Measurements from ENCODE around the gene OPTC.

DNA sequence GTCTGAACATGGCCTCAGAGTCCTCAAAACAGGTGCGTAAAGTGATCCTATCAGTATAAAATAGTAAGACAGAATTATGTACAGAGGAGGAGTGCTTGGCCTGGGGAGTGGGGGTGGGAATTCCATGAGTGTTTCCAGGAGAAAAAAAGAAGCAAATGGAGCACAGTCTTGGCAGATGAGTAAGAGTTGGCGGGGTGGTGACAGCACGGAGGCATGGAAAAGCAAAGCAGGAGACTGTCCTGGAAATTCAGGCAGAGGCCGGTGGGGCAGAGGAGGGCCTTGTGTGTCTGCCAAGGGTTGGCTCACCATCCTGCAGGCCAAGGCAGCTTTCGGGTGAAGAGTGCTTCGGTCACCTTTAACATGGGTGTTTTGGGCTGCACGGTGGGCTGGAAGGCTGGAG, 63.4 kb downstream of the OPTC start:
- TF ChIP-seq, protein P1, sequence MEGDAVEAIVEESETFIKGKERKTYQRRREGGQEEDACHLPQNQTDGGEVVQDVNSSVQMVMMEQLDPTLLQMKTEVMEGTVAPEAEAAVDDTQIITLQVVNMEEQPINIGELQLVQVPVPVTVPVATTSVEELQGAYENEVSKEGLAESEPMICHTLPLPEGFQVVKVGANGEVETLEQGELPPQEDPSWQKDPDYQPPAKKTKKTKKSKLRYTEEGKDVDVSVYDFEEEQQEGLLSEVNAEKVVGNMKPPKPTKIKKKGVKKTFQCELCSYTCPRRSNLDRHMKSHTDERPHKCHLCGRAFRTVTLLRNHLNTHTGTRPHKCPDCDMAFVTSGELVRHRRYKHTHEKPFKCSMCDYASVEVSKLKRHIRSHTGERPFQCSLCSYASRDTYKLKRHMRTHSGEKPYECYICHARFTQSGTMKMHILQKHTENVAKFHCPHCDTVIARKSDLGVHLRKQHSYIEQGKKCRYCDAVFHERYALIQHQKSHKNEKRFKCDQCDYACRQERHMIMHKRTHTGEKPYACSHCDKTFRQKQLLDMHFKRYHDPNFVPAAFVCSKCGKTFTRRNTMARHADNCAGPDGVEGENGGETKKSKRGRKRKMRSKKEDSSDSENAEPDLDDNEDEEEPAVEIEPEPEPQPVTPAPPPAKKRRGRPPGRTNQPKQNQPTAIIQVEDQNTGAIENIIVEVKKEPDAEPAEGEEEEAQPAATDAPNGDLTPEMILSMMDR (IDR thresholded peaks at IDR 0.05), result no peak
- no peak for TF ChIP-seq POLR2A (IDR thresholded peaks at IDR 0.05)
